Left kidney (tissue), 8 donors: ENCODE results near the gene MEI4. TPM values are rescaled to one million over a fixed set of nuclear protein-coding genes. Genes with fewer than 3 reads are reported as not detected.
"Not testable (repeated sequence)": the region's sequence is repeated elsewhere in the genome, so short reads cannot be mapped to it uniquely, and the experiment has no call there.

Source experiments
- DNase-seq: peaks from one replicate; pipeline ENCODE4 v3.0.0-alpha.2; 2013
- long read RNA-seq, 8 donors: transcript quantifications; one replicate each; lab custom pipeline, GENCODE V29; 2026
- polyA plus RNA-seq: library from polyadenylated mRNA; unstranded; fragments of 120-200 nt; gene quantifications from one replicate; pipeline ENCODE4 v1.2.1, GENCODE V29; 2013; ENCODE audit not compliant: insufficient read length

The MEI4 gene
- 2.1 TPM for polyA plus RNA-seq
- long read RNA-seq, donor 1, result 0 reads
- long read RNA-seq, donor 2, result 0 reads
- long read RNA-seq, donor 3, result 0 reads
- long read RNA-seq, donor 4, result 0 reads
- long read RNA-seq, donor 5, result 0 reads
- long read RNA-seq, donor 6, result 0 reads
- long read RNA-seq, donor 7, result 0 reads
- long read RNA-seq, donor 8, result 0 reads

GRCh38 chr6:77652739-77653138 is at the start of gene MEI4:
Gene MEI4, plus strand, starts transcription at chr6:77653039. Its CDS starts 37,633 bp downstream, at chr6:77690672.
- no peak for DNase-seq

GRCh38 chr6:77604476-77604875 is 48.4 kb upstream of the MEI4 start:
- no peak for DNase-seq

- no peak for DNase-seq
These were observed 45.8 kb upstream of the MEI4 start for GRCh38 chr6:77607004-77607403.

GRCh38 chr6:77609106-77609505 is 43.7 kb upstream of the MEI4 start:
- no peak for DNase-seq

GRCh38 chr6:77619114-77619513 is 33.7 kb upstream of the MEI4 start:
- no peak for DNase-seq

GRCh38 chr6:77620278-77620882 is 32.5 kb upstream of the MEI4 start:
- no peak for DNase-seq

GRCh38 chr6:77624515-77624914 is 28.3 kb upstream of the MEI4 start:
- DNase-seq, result no peak

- no peak for DNase-seq
These were observed 26.4 kb upstream of the MEI4 start for GRCh38 chr6:77626426-77626825.

GRCh38 chr6:77630014-77630413 is 22.8 kb upstream of the MEI4 start:
- no peak for DNase-seq

- DNase-seq, result no peak
These were observed 19.4 kb upstream of the MEI4 start for GRCh38 chr6:77633471-77633870.

- DNase-seq, result no peak
These were observed 18.7 kb upstream of the MEI4 start for GRCh38 chr6:77633993-77634715.

GRCh38 chr6:77638129-77638830 is 14.6 kb upstream of the MEI4 start:
- DNase-seq, result no peak

- no peak for DNase-seq
These were observed 8.6 kb upstream of the MEI4 start for GRCh38 chr6:77644102-77644705.

GRCh38 chr6:77650098-77650663 is 2.7 kb upstream of the MEI4 start:
- peak; percentile 74 for DNase-seq

GRCh38 chr6:77653816-77654215 is 977 bp downstream of the MEI4 start:
- no peak for DNase-seq

- DNase-seq, result not testable (repeated sequence)
These were observed 2.2 kb downstream of the MEI4 start for GRCh38 chr6:77655035-77655434.

GRCh38 chr6:77656999-77657764 is 4.3 kb downstream of the MEI4 start:
- DNase-seq, result no peak

GRCh38 chr6:77666340-77666739 is 13.5 kb downstream of the MEI4 start:
- DNase-seq, result no peak

GRCh38 chr6:77666846-77667245 is 14.0 kb downstream of the MEI4 start:
- DNase-seq, result no peak

GRCh38 chr6:77669913-77670312 is 17.1 kb downstream of the MEI4 start:
- DNase-seq, result no peak

- DNase-seq, result no peak
These were observed 21.4 kb downstream of the MEI4 start for GRCh38 chr6:77674211-77674610.
